Activated T-cell treated with anti-CD3 and anti-CD28 coated beads for 24 hours (primary cell): ENCODE results near the gene SMCR8.
"Not testable (repeated sequence)": the region's sequence is repeated elsewhere in the genome, so short reads cannot be mapped to it uniquely, and the experiment has no call there.

Experiments
- DNase-seq: peaks from one replicate; pipeline ENCODE4 v3.0.0-alpha.2; 2020; ENCODE audit warnings: low read depth

The SMCR8 gene

GRCh38 chr17:18318117-18318516, 3.0 kb downstream of the SMCR8 start:
- DNase-seq: no peak

- DNase-seq: no peak
Observed at GRCh38 chr17:18318771-18319450, 3.8 kb downstream of the SMCR8 start.

GRCh38 chr17:18319604-18320256, 4.6 kb downstream of the SMCR8 start:
- no peak for DNase-seq

GRCh38 chr17:18320301-18320700, 5.2 kb downstream of the SMCR8 start:
- DNase-seq: no peak

GRCh38 chr17:18321309-18321708, 6.2 kb downstream of the SMCR8 start:
- no peak for DNase-seq

GRCh38 chr17:18322522-18322921, 7.4 kb downstream of the SMCR8 start:
- no peak for DNase-seq

- no peak for DNase-seq
Observed at GRCh38 chr17:18323007-18323406, 7.9 kb downstream of the SMCR8 start.

GRCh38 chr17:18323507-18324139, 8.5 kb downstream of the SMCR8 start:
- no peak for DNase-seq

- no peak for DNase-seq
Observed at GRCh38 chr17:18324140-18325050, 9.3 kb downstream of the SMCR8 start.

GRCh38 chr17:18326039-18326438, 10.9 kb downstream of the SMCR8 start:
- no peak for DNase-seq

- DNase-seq: no peak
Observed at GRCh38 chr17:18326572-18326971, 11.5 kb downstream of the SMCR8 start.

- no peak for DNase-seq
Observed at GRCh38 chr17:18327093-18327492, 12.0 kb downstream of the SMCR8 start.

- no peak for DNase-seq
Observed at GRCh38 chr17:18327556-18327955, 12.5 kb downstream of the SMCR8 start.

- DNase-seq: no peak
Observed at GRCh38 chr17:18328643-18329204, 13.6 kb downstream of the SMCR8 start.

GRCh38 chr17:18331879-18332278, 16.8 kb downstream of the SMCR8 start:
- no peak for DNase-seq

GRCh38 chr17:18332909-18333489, 17.9 kb downstream of the SMCR8 start:
- DNase-seq: no peak

- DNase-seq: not testable (repeated sequence)
Observed at GRCh38 chr17:18338158-18338557, 23.1 kb downstream of the SMCR8 start.

- no peak for DNase-seq
Observed at GRCh38 chr17:18339933-18340332, 24.8 kb downstream of the SMCR8 start.

GRCh38 chr17:18344021-18344420, 28.9 kb downstream of the SMCR8 start:
- DNase-seq: no peak

- DNase-seq: no peak
Observed at GRCh38 chr17:18353541-18353940, 38.4 kb downstream of the SMCR8 start.

- no peak for DNase-seq
Observed at GRCh38 chr17:18356624-18357023, 41.5 kb downstream of the SMCR8 start.

- no peak for DNase-seq
Observed at GRCh38 chr17:18360518-18360917, 45.4 kb downstream of the SMCR8 start.
